ENCODE measurements around the gene GNA12.
A peak's percentile ranks its signal among the peaks of the same experiment; 100 is the strongest.

Gene GNA12

GRCh38 chr7:2844153-2845033 lies at the start of gene GNA12:
Gene GNA12 (minus strand): TSS chr7:2844308. CDS start chr7:2844161, 147 bp downstream.
- peak; percentile 87 to 96 for DNase-seq

- no peak for DNase-seq
Observed at GRCh38 chr7:2893411-2893861, 49.3 kb upstream of the GNA12 start.

- DNase-seq = no peak
Observed at GRCh38 chr7:2892549-2892948, 48.4 kb upstream of the GNA12 start.

GRCh38 chr7:2887816-2888215 lies 43.7 kb upstream of the GNA12 start:
- DNase-seq = no peak

GRCh38 chr7:2886900-2887299 lies 42.8 kb upstream of the GNA12 start:
- peak; percentile 5 to 62 for DNase-seq

- no peak for DNase-seq
Observed at GRCh38 chr7:2886391-2886790, 42.3 kb upstream of the GNA12 start.

- DNase-seq = no peak
Observed at GRCh38 chr7:2884161-2884560, 40.1 kb upstream of the GNA12 start.

GRCh38 chr7:2883101-2883500 lies 39.0 kb upstream of the GNA12 start:
- no peak for DNase-seq

GRCh38 chr7:2882111-2882510 lies 38.0 kb upstream of the GNA12 start:
- DNase-seq = no peak

GRCh38 chr7:2880874-2881533 lies 36.9 kb upstream of the GNA12 start:
- DNase-seq = no peak

GRCh38 chr7:2880051-2880450 lies 35.9 kb upstream of the GNA12 start:
- DNase-seq = no peak

- no peak for DNase-seq
Observed at GRCh38 chr7:2879354-2879753, 35.2 kb upstream of the GNA12 start.

- no peak for DNase-seq
Observed at GRCh38 chr7:2878306-2878705, 34.2 kb upstream of the GNA12 start.

GRCh38 chr7:2876031-2876731 lies 32.1 kb upstream of the GNA12 start:
- DNase-seq = no peak

GRCh38 chr7:2873686-2874551 lies 29.8 kb upstream of the GNA12 start:
- peak in 1 of 2 donors; percentile 48 for DNase-seq

- no peak for DNase-seq
Observed at GRCh38 chr7:2873146-2873545, 29.0 kb upstream of the GNA12 start.

- DNase-seq = no peak
Observed at GRCh38 chr7:2872296-2872874, 28.3 kb upstream of the GNA12 start.

- DNase-seq = peak; percentile 40 to 79
Observed at GRCh38 chr7:2870471-2870931, 26.4 kb upstream of the GNA12 start.

GRCh38 chr7:2869981-2870380 lies 25.9 kb upstream of the GNA12 start:
- no peak for DNase-seq

- DNase-seq = no peak
Observed at GRCh38 chr7:2866601-2867000, 22.5 kb upstream of the GNA12 start.

GRCh38 chr7:2864999-2865670 lies 21.0 kb upstream of the GNA12 start:
- DNase-seq = peak; percentile 43 to 74

All from bone marrow (tissue), 2 donors.